Gastrocnemius medialis (tissue), 4 donors: Measurements from ENCODE around the gene MRPL12. TPM values are rescaled to one million over a fixed set of nuclear protein-coding genes. Genes with fewer than 3 reads are reported as not detected.

Source experiments
- ATAC-seq, 2 donors: fragments of 150-250 bp; one replicate each; pipeline ENCODE4 v1.9.1; 2016
- DNase-seq, 2 donors: peaks; one replicate each; pipeline ENCODE4 v3.0.0-alpha.2; 2019
- H3K27ac ChIP-seq, 4 donors: fragments of 200-600 bp; sonication (generic); 1 replicate in 1 of 4; 2 replicates in 3 of 4; pipeline ENCODE4 v1.5.1; 2016 to 2018; ENCODE audit warnings: mild to moderate bottlenecking in 2 of 4, moderate library complexity in 1 of 4
- H3K27me3 ChIP-seq, 3 donors: fragments of 200-600 bp; sonication (generic) in 2 of 3; 1 replicate in 1 of 3; 2 replicates in 2 of 3; pipeline versions ENCODE4 v1.5.1 to v1.6.0; 2016 to 2019; ENCODE audit warnings: mild to moderate bottlenecking in 1 of 3, moderate library complexity in 1 of 3
- H3K36me3 ChIP-seq, 2 donors: fragments of 200-600 bp; sonication (generic) in 1 of 2; one replicate each; pipeline ENCODE4 v1.5.1; 2017 to 2018
- H3K4me1 ChIP-seq, 2 donors: fragments of 200-600 bp; sonication (generic) in 1 of 2; one replicate each; pipeline ENCODE4 v1.5.1; 2016 to 2017; ENCODE audit warnings: mild to moderate bottlenecking in 2 of 2
- H3K4me3 ChIP-seq, 4 donors: fragments of 200-600 bp; sonication (generic) in 3 of 4; 1 replicate in 1 of 4; 2 replicates in 3 of 4; pipeline ENCODE4 v1.5.1; 2016 to 2019; ENCODE audit warnings: mild to moderate bottlenecking in 2 of 4
- H3K9me3 ChIP-seq, 3 donors: fragments of 200-600 bp; sonication (generic) in 2 of 3; 1 replicate in 1 of 3; 2 replicates in 2 of 3; pipeline ENCODE4 v1.5.1; 2016 to 2019
- POLR2A ChIP-seq, 2 donors: fragments of 450-650 bp; IDR thresholded peaks; one replicate each; pipeline ENCODE4 v1.6.1; 2017; ENCODE audit warnings: antibody characterized with exemption in 2 of 2, mild to moderate bottlenecking in 2 of 2, moderate library complexity in 2 of 2
- in situ Hi-C, 4 donors: fragments of 200-750 bp; cut with MboI; loops; one replicate each; pipeline versions ENCODE4 v1.15.0 to v1.8.0; 2017; ENCODE audit warnings: low sequenced_read_pairs in 4 of 4
- intact Hi-C: fragments of 100-400 bp; cut with DNase I; formaldehyde crosslinking; loops from one replicate; pipeline ENCODE4 v1.15.1; 2023; ENCODE audit warnings: low total_unique reads
- total RNA-seq, 4 donors: library from RNA; depleted of rRNA; stranded (reverse); fragments of >200 nt; gene quantifications; one replicate each; pipeline versions ENCODE4 v1.1.0 to v1.2.3, GENCODE V29; 2016
- TF ChIP-seq, protein P1 (sequence below), 5 experiments: fragments of 450-650 bp in 3 of 5; fragments of 200-600 bp in 2 of 5; sonication (generic) in 2 of 5; IDR thresholded peaks in 4 of 5; conservative IDR thresholded peaks in 1 of 5; 1 replicate in 4 of 5; 2 replicates in 1 of 5; pipeline ENCODE4 v1.5.1; 2016 to 2019; ENCODE audit warnings: antibody characterized with exemption in 5 of 5, mild to moderate bottlenecking in 3 of 5, moderate library complexity in 3 of 5

MRPL12 gene
- total RNA-seq, 4 donors from 2014 or later, result 79.1 to 117 (median 94.1) TPM

- intact Hi-C loops, result loop anchor here (5.0 kb wide), 1 partner anchor 36 kb away; no protein-coding TSS in a partner anchor
- ATAC-seq (no peak), DNase-seq (no peak)
- in situ Hi-C loops, result no loop called here
- Histone ChIP-seq H3K4me1 (peaks cover 23 to 31% of the 10 kb centered on the region in 2 donors), H3K27me3 (no peaks in the 10 kb centered on the region), H3K4me3 (no peak overlapping the region), H3K36me3 (no peaks in the 10 kb centered on the region), H3K9me3 (no peaks in the 10 kb centered on the region), H3K27ac (no peak overlapping the region)
- TF ChIP-seq, protein P1, sequence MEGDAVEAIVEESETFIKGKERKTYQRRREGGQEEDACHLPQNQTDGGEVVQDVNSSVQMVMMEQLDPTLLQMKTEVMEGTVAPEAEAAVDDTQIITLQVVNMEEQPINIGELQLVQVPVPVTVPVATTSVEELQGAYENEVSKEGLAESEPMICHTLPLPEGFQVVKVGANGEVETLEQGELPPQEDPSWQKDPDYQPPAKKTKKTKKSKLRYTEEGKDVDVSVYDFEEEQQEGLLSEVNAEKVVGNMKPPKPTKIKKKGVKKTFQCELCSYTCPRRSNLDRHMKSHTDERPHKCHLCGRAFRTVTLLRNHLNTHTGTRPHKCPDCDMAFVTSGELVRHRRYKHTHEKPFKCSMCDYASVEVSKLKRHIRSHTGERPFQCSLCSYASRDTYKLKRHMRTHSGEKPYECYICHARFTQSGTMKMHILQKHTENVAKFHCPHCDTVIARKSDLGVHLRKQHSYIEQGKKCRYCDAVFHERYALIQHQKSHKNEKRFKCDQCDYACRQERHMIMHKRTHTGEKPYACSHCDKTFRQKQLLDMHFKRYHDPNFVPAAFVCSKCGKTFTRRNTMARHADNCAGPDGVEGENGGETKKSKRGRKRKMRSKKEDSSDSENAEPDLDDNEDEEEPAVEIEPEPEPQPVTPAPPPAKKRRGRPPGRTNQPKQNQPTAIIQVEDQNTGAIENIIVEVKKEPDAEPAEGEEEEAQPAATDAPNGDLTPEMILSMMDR (IDR thresholded peaks at IDR 0.05 in 4 of 5, conservative IDR thresholded peaks at IDR 0.05 in 1 of 5), result no peak
- no peak for TF ChIP-seq POLR2A (IDR thresholded peaks at IDR 0.05)
Measured at GRCh38 chr17:81713556-81714411, 10.6 kb downstream of the MRPL12 start.

DNA sequence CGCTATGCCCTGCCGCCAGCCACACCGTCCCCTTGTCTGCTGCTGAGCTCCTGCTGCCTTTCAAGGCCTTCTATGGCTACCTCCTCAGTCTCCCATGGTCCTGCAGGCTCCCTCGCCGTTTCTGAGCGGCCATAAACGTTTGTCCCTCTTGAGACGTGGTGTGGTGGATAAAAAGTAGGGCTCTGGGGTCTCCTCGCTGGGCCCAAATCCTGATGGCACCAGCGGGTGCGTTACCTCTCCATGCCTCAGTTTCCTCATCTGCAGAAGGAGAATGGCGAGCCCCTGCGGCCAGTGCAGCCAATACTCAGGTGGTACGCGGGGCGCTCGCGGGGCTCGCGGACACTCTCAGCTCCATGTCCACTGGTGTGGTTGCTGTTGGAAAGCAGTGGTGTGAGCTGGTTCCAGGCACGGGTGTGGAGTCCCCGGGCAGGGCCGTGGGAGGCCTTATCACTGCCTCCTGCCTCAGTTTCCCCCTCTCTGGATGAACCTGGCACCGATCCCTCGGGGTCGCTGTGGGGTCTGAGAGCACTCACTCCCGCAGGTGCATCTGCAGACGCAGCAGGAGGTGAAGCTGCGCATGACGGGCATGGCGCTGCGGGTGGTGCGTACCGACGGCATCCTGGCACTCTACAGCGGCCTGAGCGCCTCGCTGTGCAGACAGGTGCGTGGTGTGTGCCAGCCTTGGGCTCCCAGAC is 11.4 kb downstream of the MRPL12 start:
- no peaks in the 10 kb centered on the region for H3K9me3 ChIP-seq
- H3K4me3 ChIP-seq, result no peak overlapping the region
- no peaks in the 10 kb centered on the region for H3K36me3 ChIP-seq
- in situ Hi-C loops (no loop called here), intact Hi-C loops (loop anchor here (5.0 kb wide), 1 partner anchor 37 kb away; no protein-coding TSS in a partner anchor)
- ATAC-seq (no peak), DNase-seq (no peak)
- no peak for TF ChIP-seq POLR2A (IDR thresholded peaks at IDR 0.05)
- TF ChIP-seq, protein P1 (IDR thresholded peaks at IDR 0.05 in 4 of 5, conservative IDR thresholded peaks at IDR 0.05 in 1 of 5), result no peak
- H3K4me1 ChIP-seq, result peaks cover 23 to 31% of the 10 kb centered on the region in 2 donors
- no peaks in the 10 kb centered on the region for H3K27me3 ChIP-seq
- no peak overlapping the region for H3K27ac ChIP-seq

GRCh38 chr17:81715107-81715871 is 12.1 kb downstream of the MRPL12 start:
- in situ Hi-C loops, result no loop called here
- no peak overlapping the region for H3K27ac ChIP-seq

More at GRCh38 chr17:81715107-81715871, 12.1 kb downstream of the MRPL12 start:
- Histone ChIP-seq H3K9me3 (no peaks in the 10 kb centered on the region), H3K4me1 (peaks cover 21 to 26% of the 10 kb centered on the region in 2 donors), H3K4me3 (no peak overlapping the region), H3K27me3 (no peaks in the 10 kb centered on the region), H3K36me3 (no peaks in the 10 kb centered on the region)
- intact Hi-C loops, result no loop called here
- no peak for ATAC-seq
- DNase-seq, result no peak
- no peak for TF ChIP-seq POLR2A (IDR thresholded peaks at IDR 0.05)
- TF ChIP-seq, protein P1 (IDR thresholded peaks at IDR 0.05 in 4 of 5, conservative IDR thresholded peaks at IDR 0.05 in 1 of 5), result no peak
